Lower leg skin (tissue), 3 donors: ENCODE results near the gene WNT10A.

ENCODE experiments used
- CTCF ChIP-seq, 3 donors: fragments of 450-650 bp; IDR thresholded peaks; one replicate each; pipeline ENCODE4 v1.5.1; 2016; ENCODE audit warnings: antibody characterized with exemption in 3 of 3, mild to moderate bottlenecking in 3 of 3, moderate library complexity in 2 of 3
- POLR2A ChIP-seq, 2 donors: fragments of 450-650 bp; IDR thresholded peaks; one replicate each; pipeline ENCODE4 v1.6.1; 2016 to 2017; ENCODE audit warnings: antibody characterized with exemption in 2 of 2, mild to moderate bottlenecking in 1 of 2, moderate library complexity in 1 of 2

DNA sequence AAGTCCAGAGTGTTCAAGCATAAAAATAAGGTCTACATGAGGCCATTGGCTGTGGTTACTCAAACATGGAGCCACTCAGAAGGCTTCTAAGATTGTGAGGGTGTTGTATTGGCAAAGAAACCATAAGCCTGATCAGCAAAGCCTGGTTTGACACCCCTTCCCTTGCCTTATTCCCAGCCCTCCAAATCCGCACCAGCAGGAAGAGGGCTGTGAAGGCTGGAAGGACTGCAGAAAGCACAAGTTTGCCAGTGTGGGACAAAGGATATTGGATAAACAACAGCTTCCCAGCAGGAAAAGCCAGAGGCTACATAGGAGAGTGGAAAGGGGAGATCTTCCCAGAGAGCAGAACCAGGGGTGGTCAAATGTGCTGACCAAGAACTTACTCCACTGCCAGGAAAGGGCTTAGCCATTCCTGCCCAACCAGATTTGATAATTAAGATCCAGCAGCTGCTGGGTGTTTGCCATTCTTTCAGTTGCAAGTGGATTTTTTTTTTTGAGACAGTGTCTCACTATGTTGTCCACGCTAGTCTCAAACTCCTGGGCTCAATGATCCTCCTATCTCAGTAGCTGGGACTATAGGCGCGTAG, 47.5 kb upstream of the WNT10A start:
- TF ChIP-seq CTCF (IDR thresholded peaks at IDR 0.05), result no peak
- TF ChIP-seq POLR2A (IDR thresholded peaks at IDR 0.05), result no peak
